ENCODE data around the gene POFUT2.

POFUT2 gene

GRCh38 chr21:45286671-45287437 is 841 bp downstream of the POFUT2 start:
- Histone ChIP-seq H3K9ac (ENCODE audit: insufficient read length, low read depth) (peak overlapping the region; percentile 89), H3K4me3 (ENCODE audit: insufficient read length, low read depth) (peak overlapping the region; percentile 84), H3K4me1 (ENCODE audit: insufficient read depth, insufficient read length) (peaks cover 10% of the 10 kb centered on the region), H3K9me3 (ENCODE audit: insufficient read depth, low read length) (no peaks in the 10 kb centered on the region), H3K27me3 (ENCODE audit: insufficient read depth, insufficient read length) (no peaks in the 10 kb centered on the region), H3K36me3 (ENCODE audit: insufficient read depth, insufficient read length, low read length) (peaks cover 76% of the 10 kb centered on the region)
- DNase-seq (ENCODE audit: low read depth, low spot score): no peak
- TF ChIP-seq ZNF274 (IDR thresholded peaks at IDR 0.05; ENCODE audit: low read depth, low read length): no peak
- TF ChIP-seq SUZ12 (IDR thresholded peaks at IDR 0.05; ENCODE audit: extremely low read depth, insufficient read depth, insufficient read length): no peak
- no peak for TF ChIP-seq YY1 (IDR thresholded peaks at IDR 0.05; ENCODE audit: insufficient read depth, insufficient read length)

- no peaks in the 10 kb centered on the region for H3K9me3 ChIP-seq (ENCODE audit: insufficient read depth, low read length)
- no peaks in the 10 kb centered on the region for H3K27me3 ChIP-seq (ENCODE audit: insufficient read depth, insufficient read length)
- TF ChIP-seq ZNF274 (IDR thresholded peaks at IDR 0.05; ENCODE audit: low read depth, low read length): no peak
- no peak overlapping the region for H3K4me3 ChIP-seq (ENCODE audit: insufficient read length, low read depth)
- H3K36me3 ChIP-seq (ENCODE audit: insufficient read depth, insufficient read length, low read length): peaks cover 78% of the 10 kb centered on the region
- H3K9ac ChIP-seq (ENCODE audit: insufficient read length, low read depth): peak overlapping the region; percentile 46
- H3K4me1 ChIP-seq (ENCODE audit: insufficient read depth, insufficient read length): peaks cover 8% of the 10 kb centered on the region
- DNase-seq (ENCODE audit: low read depth, low spot score): no peak
These were observed 2.3 kb downstream of the POFUT2 start for GRCh38 chr21:45285266-45285931.

GRCh38 chr21:45284456-45284741 is 3.3 kb downstream of the POFUT2 start:
- peaks cover 78% of the 10 kb centered on the region for H3K36me3 ChIP-seq (ENCODE audit: insufficient read depth, insufficient read length, low read length)

GRCh38 chr21:45283611-45284455 is 3.9 kb downstream of the POFUT2 start:
- no peak for DNase-seq (ENCODE audit: low read depth, low spot score)
- peaks cover 8% of the 10 kb centered on the region for H3K4me1 ChIP-seq (ENCODE audit: insufficient read depth, insufficient read length)
- no peaks in the 10 kb centered on the region for H3K9me3 ChIP-seq (ENCODE audit: insufficient read depth, low read length)
- H3K4me3 ChIP-seq (ENCODE audit: insufficient read length, low read depth): no peak overlapping the region
- H3K27me3 ChIP-seq (ENCODE audit: insufficient read depth, insufficient read length): no peaks in the 10 kb centered on the region
- peak overlapping the region; percentile 22 for H3K9ac ChIP-seq (ENCODE audit: insufficient read length, low read depth)
- peaks cover 77% of the 10 kb centered on the region for H3K36me3 ChIP-seq (ENCODE audit: insufficient read depth, insufficient read length, low read length)
- no peak for TF ChIP-seq ZNF274 (IDR thresholded peaks at IDR 0.05; ENCODE audit: low read depth, low read length)

More at GRCh38 chr21:45284456-45284741, 3.3 kb downstream of the POFUT2 start:
- Histone ChIP-seq H3K27me3 (ENCODE audit: insufficient read depth, insufficient read length) (no peaks in the 10 kb centered on the region), H3K9ac (ENCODE audit: insufficient read length, low read depth) (peak overlapping the region; percentile 3), H3K4me1 (ENCODE audit: insufficient read depth, insufficient read length) (peaks cover 8% of the 10 kb centered on the region), H3K4me3 (ENCODE audit: insufficient read length, low read depth) (no peak overlapping the region), H3K9me3 (ENCODE audit: insufficient read depth, low read length) (no peaks in the 10 kb centered on the region)
- DNase-seq (ENCODE audit: low read depth, low spot score): no peak
- no peak for TF ChIP-seq YY1 (IDR thresholded peaks at IDR 0.05; ENCODE audit: insufficient read depth, insufficient read length)

GRCh38 chr21:45283035-45283610 is 4.6 kb downstream of the POFUT2 start:
- DNase-seq (ENCODE audit: low read depth, low spot score): no peak
- H3K36me3 ChIP-seq (ENCODE audit: insufficient read depth, insufficient read length, low read length): peaks cover 84% of the 10 kb centered on the region
- no peaks in the 10 kb centered on the region for H3K27me3 ChIP-seq (ENCODE audit: insufficient read depth, insufficient read length)
- H3K4me1 ChIP-seq (ENCODE audit: insufficient read depth, insufficient read length): peaks cover 5% of the 10 kb centered on the region
- no peak overlapping the region for H3K4me3 ChIP-seq (ENCODE audit: insufficient read length, low read depth)
- TF ChIP-seq SUZ12 (IDR thresholded peaks at IDR 0.05; ENCODE audit: extremely low read depth, insufficient read depth, insufficient read length): no peak
- no peak for TF ChIP-seq YY1 (IDR thresholded peaks at IDR 0.05; ENCODE audit: insufficient read depth, insufficient read length)
- no peak for TF ChIP-seq ZNF274 (IDR thresholded peaks at IDR 0.05; ENCODE audit: low read depth, low read length)
- H3K9me3 ChIP-seq (ENCODE audit: insufficient read depth, low read length): no peaks in the 10 kb centered on the region
- H3K9ac ChIP-seq (ENCODE audit: insufficient read length, low read depth): peak overlapping the region; percentile 22

DNA sequence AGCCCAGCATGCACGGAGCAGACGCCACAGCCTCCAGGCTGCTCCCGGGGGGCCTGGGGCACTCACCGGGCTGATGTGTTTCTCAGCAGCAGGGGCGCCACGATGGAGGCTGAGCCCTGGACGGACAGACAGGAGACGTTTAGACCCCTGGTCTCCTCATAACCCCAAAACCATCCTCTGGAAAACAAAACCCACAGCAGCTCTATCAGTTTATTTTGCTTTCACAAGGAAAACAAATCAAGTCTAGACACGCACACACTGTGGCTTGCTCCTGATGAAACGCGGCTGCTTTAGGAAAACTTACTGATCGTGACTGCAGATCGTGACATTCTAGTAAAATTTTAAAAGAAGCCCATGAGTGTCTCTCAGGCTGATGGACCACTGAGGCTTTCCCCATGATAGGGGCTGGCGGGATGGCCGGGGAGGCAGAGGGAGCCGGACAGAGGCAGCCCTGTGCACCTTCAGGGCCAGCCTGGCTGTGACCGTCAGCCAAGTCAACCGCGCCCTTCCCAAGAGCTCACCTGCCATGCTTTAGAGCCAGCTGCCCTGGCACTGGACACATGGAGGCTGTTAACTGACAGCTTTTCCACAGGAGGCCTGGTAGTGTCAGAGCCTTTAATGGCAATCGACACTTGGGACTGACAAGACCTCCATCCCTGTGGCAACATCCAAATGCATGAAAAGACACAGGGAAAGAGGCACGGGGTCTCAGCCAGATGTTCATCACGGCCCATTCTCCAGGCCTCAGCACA is 5.2 kb downstream of the POFUT2 start:
- H3K27me3 ChIP-seq (ENCODE audit: insufficient read depth, insufficient read length): no peaks in the 10 kb centered on the region
- no peak overlapping the region for H3K4me3 ChIP-seq (ENCODE audit: insufficient read length, low read depth)
- H3K36me3 ChIP-seq (ENCODE audit: insufficient read depth, insufficient read length, low read length): peaks cover 91% of the 10 kb centered on the region
- H3K9me3 ChIP-seq (ENCODE audit: insufficient read depth, low read length): no peaks in the 10 kb centered on the region
- TF ChIP-seq YY1 (IDR thresholded peaks at IDR 0.05; ENCODE audit: insufficient read depth, insufficient read length): no peak
- TF ChIP-seq ZNF274 (IDR thresholded peaks at IDR 0.05; ENCODE audit: low read depth, low read length): no peak
- no peak for TF ChIP-seq SUZ12 (IDR thresholded peaks at IDR 0.05; ENCODE audit: extremely low read depth, insufficient read depth, insufficient read length)
- H3K4me1 ChIP-seq (ENCODE audit: insufficient read depth, insufficient read length): peaks cover 6% of the 10 kb centered on the region
- no peak overlapping the region for H3K9ac ChIP-seq (ENCODE audit: insufficient read length, low read depth)
- DNase-seq (ENCODE audit: low read depth, low spot score): no peak
